HG03571 (cell line): Measurements from ENCODE around the gene PARP16.

Experiments used
- ATAC-seq: cut with Tn5 transposase; IDR thresholded peaks from one replicate; pipeline ENCODE4 v1.9.1; 2021; ENCODE audit not compliant: unreplicated experiment

The PARP16 gene

GRCh38 chr15:65312400-65312916 is 25.8 kb upstream of the PARP16 start:
- ATAC-seq = no peak

GRCh38 chr15:65311760-65312159 is 25.1 kb upstream of the PARP16 start:
- no peak for ATAC-seq

DNA sequence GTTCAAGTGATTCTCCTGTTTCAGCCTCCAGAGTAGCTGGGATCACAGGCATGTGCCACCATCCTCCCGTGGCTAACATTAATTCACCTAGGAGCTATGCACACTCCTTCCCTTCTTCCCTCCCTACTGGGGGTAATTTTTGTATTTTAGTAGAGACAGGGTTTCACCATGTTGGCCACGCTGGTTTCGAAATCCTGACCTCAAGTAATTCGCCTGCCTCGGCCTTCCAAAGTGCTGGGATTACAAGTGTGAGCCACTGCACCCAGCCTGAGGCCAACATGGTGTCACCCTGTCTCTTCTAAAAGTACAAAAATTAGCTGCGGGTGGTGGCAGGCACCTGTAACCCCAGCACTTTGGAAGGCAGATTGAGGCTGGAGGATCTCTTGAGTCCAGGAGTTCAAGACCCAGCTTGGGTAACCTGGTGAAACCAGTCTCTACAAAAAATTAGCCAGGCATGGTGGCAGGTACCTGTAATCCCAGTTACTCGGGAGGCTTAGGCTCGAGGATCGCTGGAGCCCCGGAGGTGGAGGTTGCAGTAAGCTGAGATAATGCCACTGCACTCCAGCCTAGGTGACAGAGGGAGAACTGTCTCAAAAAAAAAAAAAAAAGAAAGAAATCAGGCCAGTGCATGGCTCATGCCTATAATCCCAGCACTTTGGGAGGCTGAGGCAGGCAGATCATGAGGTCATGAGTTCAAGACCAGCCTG is 23.9 kb upstream of the PARP16 start:
- ATAC-seq = no peak

DNA sequence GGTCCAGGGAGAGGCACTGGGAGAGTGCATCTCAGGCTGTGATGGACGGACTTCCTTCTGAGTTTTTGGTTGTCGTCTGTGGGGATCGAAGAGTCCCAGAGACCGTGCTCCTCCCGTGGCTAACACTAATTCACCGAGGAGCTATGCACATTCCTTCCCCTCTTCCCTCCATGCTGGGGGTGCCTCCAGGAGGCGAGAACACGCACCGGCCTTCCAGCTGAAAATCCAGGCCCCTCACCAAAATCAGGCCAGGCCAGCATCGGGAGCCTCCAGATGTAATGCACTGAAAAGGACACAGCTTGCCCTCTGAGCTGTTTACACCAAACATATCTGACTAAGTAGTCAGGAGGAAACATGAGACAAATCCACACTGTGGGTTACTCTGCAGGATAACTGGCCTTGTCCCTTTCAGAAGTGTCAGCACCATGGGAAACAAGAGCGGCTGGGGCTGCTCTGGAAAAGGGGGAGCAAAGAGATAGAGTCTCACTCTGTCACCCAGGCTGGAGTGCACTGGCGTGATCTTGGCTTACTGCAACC is 23.3 kb upstream of the PARP16 start:
- no peak for ATAC-seq

GRCh38 chr15:65307978-65308377 is 21.3 kb upstream of the PARP16 start:
- no peak for ATAC-seq

GRCh38 chr15:65306551-65306950 is 19.9 kb upstream of the PARP16 start:
- no peak for ATAC-seq

GRCh38 chr15:65305776-65306175 is 19.1 kb upstream of the PARP16 start:
- no peak for ATAC-seq

- no peak for ATAC-seq
These were observed 18.6 kb upstream of the PARP16 start for GRCh38 chr15:65305150-65305758.

DNA sequence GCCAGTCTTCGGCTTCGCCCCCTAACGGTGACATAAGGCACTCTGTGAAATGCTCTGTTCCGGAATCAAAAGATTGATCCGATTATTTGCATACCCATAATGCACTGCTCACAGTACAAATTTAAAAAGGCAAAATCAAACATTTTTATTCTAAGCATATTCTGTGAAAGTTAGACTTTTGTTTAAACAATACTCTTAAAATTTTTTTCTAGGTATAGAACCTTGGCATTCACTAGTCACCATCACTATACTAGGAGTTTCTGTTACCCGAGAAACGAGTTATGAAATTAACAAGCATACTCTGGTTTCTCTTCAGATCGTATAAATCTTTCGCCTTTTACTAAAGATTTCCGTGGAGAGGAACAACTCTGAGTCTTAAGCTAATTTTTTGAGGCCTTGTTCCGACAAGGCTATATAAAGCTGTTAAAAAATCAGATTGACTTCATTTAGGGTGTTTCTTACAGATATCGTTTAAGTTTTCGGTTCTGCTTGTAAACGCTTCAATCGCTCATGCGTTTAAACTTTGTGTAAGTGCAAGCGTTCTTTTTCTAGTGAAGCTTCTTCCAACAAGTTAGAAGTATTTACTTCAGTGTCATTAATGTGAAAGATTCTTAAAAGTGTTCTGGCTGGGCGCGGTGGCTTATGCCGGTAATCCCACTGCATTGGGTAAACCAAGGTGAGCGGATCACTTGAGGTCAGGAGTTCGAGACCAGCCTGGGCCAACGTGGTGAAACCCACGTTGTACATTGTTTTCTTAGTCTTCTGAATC is 17.9 kb upstream of the PARP16 start, which contains the start of gene RNU5B-1:
TSS of gene RNU5B-1 (plus strand) at position 297 of the 769 bp plus-strand sequence.
- peak; percentile 59 for ATAC-seq

GRCh38 chr15:65303687-65304380 is 17.2 kb upstream of the PARP16 start:
- peak; percentile 3 for ATAC-seq

GRCh38 chr15:65302061-65302460 is 15.4 kb upstream of the PARP16 start:
- ATAC-seq = no peak

DNA sequence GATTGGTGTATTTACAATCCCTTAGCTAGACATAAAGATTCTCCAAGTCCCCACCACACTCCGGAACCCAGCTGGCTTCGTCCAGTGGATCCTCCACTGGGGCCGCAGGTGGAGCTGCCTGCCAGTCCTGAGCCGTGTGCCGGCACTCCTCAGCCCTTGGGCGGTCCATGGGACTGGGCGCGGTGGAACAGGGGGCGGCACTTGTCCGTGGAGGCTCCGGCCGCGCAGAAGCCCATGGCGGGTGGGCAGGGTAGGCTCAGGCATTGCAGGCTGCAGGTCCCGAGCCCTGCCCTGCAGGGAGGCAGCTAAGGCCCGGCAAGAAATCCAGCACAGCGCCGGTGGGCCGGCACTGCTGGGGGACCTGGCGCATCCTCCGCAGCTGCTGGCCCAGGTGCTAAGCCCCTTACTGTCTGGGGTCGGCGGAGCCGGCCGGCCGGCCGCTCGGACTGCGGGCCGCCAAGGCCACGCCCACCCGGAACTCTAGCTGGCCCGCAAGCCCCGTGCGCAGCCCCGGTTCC is 14.3 kb upstream of the PARP16 start:
- no peak for ATAC-seq

GRCh38 chr15:65298731-65299130 is 12.0 kb upstream of the PARP16 start:
- no peak for ATAC-seq

- no peak for ATAC-seq
These were observed 6.3 kb upstream of the PARP16 start for GRCh38 chr15:65292938-65293518.

DNA sequence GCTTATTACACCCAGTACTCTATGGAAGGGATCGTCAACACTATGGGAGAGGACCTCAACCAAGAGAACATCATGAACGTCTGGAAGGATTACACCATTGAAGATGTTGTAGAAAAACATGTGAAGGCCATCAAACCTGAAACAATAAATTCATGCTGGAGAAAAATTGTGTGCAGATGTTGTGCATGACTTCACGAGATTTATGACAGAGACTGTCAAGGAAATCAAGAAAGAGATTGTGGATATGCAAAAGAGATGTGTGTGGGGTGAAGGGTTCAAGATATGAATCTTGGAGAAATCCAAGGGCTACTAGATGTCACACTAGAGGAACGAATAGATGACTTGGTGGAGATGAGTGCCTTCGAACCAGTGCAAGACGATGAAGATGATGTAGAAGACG is 3.5 kb upstream of the PARP16 start:
- no peak for ATAC-seq

- ATAC-seq = no peak
These were observed 2.7 kb upstream of the PARP16 start for GRCh38 chr15:65289261-65289854.

DNA sequence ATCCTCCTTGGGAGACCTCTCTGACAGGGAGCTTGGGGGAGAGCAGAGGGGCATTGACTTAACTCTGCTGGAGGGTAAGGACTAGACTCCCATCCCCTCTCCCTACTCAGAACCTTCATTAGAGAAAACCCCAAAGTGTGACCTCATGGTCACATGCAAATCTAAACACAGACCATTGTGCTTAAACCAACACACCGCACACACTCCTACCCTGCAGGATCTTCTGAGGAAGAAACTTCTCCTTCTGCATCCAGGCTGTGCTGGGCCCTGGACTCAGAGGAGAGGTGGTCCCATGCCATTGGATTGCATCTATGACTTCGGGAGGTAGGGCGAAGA is 805 bp upstream of the PARP16 start:
- ATAC-seq = no peak

- ATAC-seq = no peak
These were observed 497 bp downstream of the PARP16 start for GRCh38 chr15:65286069-65286703.

GRCh38 chr15:65285291-65286068 is 1.2 kb downstream of the PARP16 start:
- no peak for ATAC-seq
